Measurements from ENCODE around the gene RASEF.

- TF ChIP-seq CTCF (conservative IDR thresholded peaks at IDR 0.05; ENCODE audit: low read depth, low read length) (no peak), EZH2 (IDR thresholded peaks at IDR 0.05; ENCODE audit: borderline replicate concordance, low read depth, low read length, poor library complexity, severe bottlenecking) (no peak)
Measured at GRCh38 chr9:82993856-82994605, 68.9 kb downstream of the RASEF start.

Measured in A673 (cell line).